Peyer's patch (tissue), 4 donors: ENCODE measurements around the gene CMPK1.

ENCODE experiments used
- POLR2A ChIP-seq, 2 donors: fragments of 450-650 bp; IDR thresholded peaks; one replicate each; pipeline ENCODE4 v1.5.1; 2017; ENCODE audit warnings: antibody characterized with exemption in 2 of 2, mild to moderate bottlenecking in 2 of 2, moderate library complexity in 2 of 2
- TF ChIP-seq, protein P1 (sequence below), 6 experiments: fragments of 450-650 bp in 4 of 6; fragments of 200-600 bp in 2 of 6; sonication (generic) in 1 of 6; IDR thresholded peaks; one replicate each; pipeline ENCODE4 v1.5.1; 2017 to 2019; ENCODE audit warnings: antibody characterized with exemption in 6 of 6, mild to moderate bottlenecking in 3 of 6, moderate library complexity in 1 of 6

DNA sequence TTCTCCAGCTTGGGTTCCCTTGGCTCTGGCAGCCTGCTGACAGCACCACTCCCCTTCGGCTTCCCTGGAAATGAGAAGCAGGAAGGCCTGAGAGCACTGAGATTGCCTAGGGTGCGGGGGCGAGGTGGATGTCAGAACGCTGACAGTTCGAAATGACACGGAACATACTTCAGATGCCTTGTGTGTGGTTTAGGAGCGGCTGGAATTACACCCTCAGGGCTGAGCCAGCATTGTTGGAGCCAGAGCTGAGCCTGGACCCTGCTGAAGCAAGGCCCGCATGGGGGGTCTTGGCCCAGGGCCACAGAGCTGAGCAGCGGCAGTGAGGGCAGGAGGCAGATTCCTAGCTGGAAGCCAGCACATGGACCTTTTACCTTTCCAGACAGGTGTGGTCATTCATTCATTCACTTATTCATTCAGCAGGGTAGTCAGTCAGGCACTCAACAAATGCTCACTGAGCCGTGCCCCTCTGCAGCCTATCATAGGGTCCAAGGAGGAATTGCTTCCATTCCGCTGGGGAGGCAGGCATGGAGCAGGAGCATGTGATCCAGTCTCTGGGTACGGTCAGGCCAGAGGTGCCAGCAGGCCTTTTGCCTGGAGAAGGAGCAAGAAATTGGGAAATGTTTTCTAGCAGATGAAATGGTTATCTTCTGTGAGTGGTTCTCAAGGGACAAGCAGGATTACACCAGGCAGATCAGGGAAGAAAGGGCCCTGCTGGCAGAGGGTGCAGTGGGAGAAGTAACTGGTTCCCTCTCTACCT lies 75.9 kb downstream of the CMPK1 start:
- TF ChIP-seq, protein P1, sequence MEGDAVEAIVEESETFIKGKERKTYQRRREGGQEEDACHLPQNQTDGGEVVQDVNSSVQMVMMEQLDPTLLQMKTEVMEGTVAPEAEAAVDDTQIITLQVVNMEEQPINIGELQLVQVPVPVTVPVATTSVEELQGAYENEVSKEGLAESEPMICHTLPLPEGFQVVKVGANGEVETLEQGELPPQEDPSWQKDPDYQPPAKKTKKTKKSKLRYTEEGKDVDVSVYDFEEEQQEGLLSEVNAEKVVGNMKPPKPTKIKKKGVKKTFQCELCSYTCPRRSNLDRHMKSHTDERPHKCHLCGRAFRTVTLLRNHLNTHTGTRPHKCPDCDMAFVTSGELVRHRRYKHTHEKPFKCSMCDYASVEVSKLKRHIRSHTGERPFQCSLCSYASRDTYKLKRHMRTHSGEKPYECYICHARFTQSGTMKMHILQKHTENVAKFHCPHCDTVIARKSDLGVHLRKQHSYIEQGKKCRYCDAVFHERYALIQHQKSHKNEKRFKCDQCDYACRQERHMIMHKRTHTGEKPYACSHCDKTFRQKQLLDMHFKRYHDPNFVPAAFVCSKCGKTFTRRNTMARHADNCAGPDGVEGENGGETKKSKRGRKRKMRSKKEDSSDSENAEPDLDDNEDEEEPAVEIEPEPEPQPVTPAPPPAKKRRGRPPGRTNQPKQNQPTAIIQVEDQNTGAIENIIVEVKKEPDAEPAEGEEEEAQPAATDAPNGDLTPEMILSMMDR (IDR thresholded peaks at IDR 0.05): no peak
- TF ChIP-seq POLR2A (IDR thresholded peaks at IDR 0.05): no peak
